HTERT RPE-1 (cell line): ENCODE data around the gene TAF12.
"Not testable (repeated sequence)": the region's sequence is repeated elsewhere in the genome, so short reads cannot be mapped to it uniquely, and the experiment has no call there.

ENCODE experiments used
- in situ Hi-C: fragments of 300-500 bp; cut with MboI; formaldehyde crosslinking; loops from 4 replicates; pipeline ENCODE4 v1.14.3; 2020; ENCODE audit warnings: low sequenced_read_pairs

Gene TAF12

GRCh38 chr1:28586585-28587391 is 56.1 kb downstream of the TAF12 start:
- in situ Hi-C loops, result not testable (repeated sequence)

GRCh38 chr1:28582248-28582615 is 60.6 kb downstream of the TAF12 start:
- in situ Hi-C loops, result no loop called here

DNA sequence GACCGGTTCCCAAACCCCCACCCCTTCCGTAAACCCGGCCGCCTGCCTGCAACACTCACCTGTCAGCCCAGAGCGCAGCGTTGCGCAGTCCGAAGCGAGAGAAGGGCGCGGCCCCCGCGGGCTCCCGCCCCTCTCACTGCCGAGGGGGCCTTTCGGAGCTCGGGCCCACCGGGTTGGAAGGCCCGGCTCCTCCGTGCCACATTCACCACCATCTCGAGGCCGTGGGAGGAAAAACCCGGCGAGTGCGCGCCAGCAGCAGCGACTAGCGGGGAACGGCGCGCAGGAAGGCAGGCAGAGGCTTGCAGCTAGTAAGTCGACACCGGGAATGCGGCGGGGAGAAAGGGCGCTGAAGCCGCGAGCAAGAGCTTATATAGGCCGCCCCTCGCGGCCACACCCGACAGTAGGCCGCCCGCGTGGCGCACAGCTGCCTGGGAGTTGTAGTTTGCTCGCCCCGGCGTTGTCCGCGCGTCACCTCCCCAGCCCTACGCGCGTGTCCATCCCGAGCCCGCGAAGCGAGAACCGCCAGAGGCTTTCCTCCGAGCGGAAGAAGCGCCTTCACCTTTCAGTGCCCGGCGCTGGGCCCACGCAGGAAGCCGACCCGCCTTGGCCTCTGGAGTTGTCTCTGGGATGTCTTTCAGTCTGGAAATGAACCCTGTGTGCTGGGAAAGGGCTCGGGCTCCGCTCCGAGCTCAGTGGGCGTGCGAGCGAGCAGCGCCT is 61.2 kb downstream of the TAF12 start:
- in situ Hi-C loops, result no loop called here

DNA sequence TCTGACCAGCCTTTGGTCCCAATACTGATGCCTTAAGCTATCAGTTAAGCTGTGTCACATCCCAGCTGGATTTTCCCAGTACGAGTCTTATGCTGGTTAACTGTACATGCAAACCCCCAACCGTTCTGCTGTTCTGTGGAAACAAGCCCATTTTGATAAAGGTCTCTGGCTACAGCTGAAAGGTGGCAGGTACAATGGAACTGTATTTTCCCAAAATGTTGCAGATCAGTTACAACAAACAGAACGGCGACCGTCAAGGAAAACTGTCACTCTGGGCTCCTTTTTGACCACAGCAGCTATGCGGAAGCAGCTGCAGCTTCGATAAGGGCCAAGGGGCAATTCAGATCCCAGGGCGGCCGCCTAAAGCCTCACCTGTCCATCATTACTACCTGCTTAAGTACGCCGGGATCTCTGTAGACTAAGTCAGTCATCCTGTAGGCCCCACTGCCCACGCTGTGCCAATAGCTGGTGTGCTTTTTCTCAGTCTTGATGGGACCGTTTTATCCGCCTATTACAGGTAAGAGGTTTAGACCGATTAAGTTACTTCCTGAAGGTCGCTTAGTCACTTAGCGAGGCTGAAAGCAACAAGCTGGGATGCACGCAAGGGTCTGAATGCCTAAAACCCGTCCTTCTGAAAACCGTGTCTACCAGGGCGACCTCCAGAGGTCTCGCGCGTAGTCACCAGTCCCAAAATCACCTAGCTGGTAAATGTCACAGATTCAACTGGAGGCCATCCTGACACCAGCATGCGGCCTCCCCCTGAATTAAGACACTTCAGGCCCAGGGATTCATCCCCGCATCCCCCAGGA is 61.9 kb downstream of the TAF12 start:
- in situ Hi-C loops, result no loop called here

- in situ Hi-C loops, result no loop called here
Observed at GRCh38 chr1:28579401-28579800, 63.5 kb downstream of the TAF12 start.

- in situ Hi-C loops, result no loop called here
Observed at GRCh38 chr1:28578696-28579218, 64.1 kb downstream of the TAF12 start.

- in situ Hi-C loops, result no loop called here
Observed at GRCh38 chr1:28577738-28578536, 64.9 kb downstream of the TAF12 start.

GRCh38 chr1:28577052-28577678 is 65.7 kb downstream of the TAF12 start:
- in situ Hi-C loops, result no loop called here

GRCh38 chr1:28573564-28573963 is 69.3 kb downstream of the TAF12 start:
- in situ Hi-C loops, result no loop called here

- in situ Hi-C loops, result not testable (repeated sequence)
Observed at GRCh38 chr1:28572891-28573290, 70.0 kb downstream of the TAF12 start.

DNA sequence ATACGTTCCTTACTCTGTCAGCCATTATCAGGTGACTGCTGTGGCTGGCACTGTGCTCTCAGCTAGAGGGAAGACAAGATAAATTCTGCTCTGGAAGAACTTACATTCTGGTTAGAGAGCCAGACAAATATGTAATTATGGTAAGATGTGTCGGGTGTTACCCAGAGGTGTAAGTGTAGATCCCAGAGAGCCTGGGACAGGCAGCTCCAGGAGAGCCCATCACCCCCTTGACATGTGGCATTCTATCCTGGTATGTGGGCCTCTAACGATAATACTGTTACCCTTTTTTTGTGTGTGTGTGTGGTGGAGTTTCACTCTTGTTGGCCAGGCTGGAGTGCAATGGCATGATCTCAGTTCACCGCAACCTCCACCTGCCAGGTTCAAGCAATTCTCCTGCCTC is 71.0 kb downstream of the TAF12 start:
- in situ Hi-C loops, result no loop called here

DNA sequence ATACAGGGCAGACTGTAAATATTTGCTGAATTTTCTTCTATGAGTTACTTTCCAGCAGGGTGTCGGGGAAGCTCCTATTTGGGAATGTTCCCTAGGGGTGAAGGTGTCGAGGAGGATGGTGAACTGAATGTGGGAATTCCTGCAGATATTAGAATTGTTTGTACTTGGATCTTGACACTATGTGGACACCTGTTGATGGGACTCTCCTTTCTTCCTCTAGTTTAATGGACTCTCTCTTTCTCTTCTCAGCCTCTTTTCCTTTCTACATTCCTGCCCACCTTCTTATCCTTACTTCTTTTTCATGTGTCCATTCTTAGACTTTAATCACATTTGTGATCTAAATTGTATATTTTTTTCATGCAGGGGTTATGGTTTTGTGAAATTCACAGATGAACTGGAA is 75.9 kb downstream of the TAF12 start:
- in situ Hi-C loops, result no loop called here

- in situ Hi-C loops, result no loop called here
Observed at GRCh38 chr1:28565726-28566125, 77.1 kb downstream of the TAF12 start.

DNA sequence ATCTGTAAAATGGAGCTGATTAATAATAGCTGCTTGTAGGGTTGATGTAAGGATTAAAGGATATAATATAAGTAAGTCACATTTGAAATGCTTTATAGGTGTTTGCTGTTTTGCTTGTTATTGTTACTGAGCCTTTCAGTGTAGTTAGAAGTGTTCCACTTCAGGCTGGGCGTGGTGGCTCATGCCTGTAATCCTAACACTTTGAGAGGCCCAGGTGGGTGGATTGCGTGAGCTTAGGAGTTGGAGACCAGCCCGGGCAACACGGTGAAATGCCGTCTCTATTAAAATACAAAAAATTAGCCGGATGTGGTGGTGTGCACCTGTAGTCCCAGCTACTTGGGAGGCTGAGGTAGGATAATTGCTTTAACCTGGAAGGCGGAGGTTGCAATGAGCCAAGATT is 77.8 kb downstream of the TAF12 start:
- in situ Hi-C loops, result no loop called here

GRCh38 chr1:28564310-28564709 is 78.6 kb downstream of the TAF12 start:
- in situ Hi-C loops, result no loop called here

DNA sequence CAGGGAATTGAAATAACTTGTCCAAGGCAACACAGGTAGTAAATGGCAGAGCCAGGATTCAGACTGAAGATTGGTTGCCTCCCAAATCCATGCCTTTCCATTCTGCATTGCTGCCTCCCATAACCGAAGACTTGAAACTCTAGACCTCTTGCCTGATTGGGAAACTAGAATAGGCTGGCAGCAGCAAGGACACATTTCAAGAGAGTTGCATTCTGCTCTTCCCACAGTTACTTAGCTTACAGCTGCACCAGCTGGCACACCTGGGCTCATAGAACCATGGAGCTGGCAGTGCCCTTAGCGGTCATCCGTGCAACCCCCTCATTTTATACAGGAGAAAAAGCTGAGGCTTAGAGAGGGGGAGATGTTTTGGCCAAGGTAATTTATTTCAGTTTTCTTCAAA is 82.0 kb downstream of the TAF12 start:
- in situ Hi-C loops, result no loop called here
